Effector CD8-positive, alpha-beta T cell (primary cell): Measurements from ENCODE around the gene TSHB.
A peak's percentile ranks its signal among the peaks of the same experiment; 100 is the strongest.
"Not testable (repeated sequence)": the region's sequence is repeated elsewhere in the genome, so short reads cannot be mapped to it uniquely, and the experiment has no call there.

Experiments used
- DNase-seq: peaks from one replicate; lab custom pipeline; 2025; lab: John Stamatoyannopoulos, UW
- total RNA-seq, 4 experiments: gene quantifications; one replicate each; lab custom pipeline; 2026; lab: John Stamatoyannopoulos, UW

The TSHB gene
- 0 reads per million in 4 experiments for total RNA-seq

- DNase-seq: no peak
Observed at GRCh38 chr1:115029526-115029925, at the start of gene TSHB. Gene TSHB, plus strand, starts transcription at chr1:115029826. Its CDS starts 3,537 bp downstream, at chr1:115033363.

GRCh38 chr1:114982251-114982650 lies 47.4 kb upstream of the TSHB start:
- no peak for DNase-seq

GRCh38 chr1:114986286-114986685 lies 43.3 kb upstream of the TSHB start:
- no peak for DNase-seq

- DNase-seq: no peak
Observed at GRCh38 chr1:114988095-114988494, 41.5 kb upstream of the TSHB start.

- DNase-seq: no peak
Observed at GRCh38 chr1:114997510-114998289, 31.9 kb upstream of the TSHB start.

- no peak for DNase-seq
Observed at GRCh38 chr1:115006191-115006590, 23.4 kb upstream of the TSHB start.

GRCh38 chr1:115012006-115012405 lies 17.6 kb upstream of the TSHB start:
- no peak for DNase-seq

GRCh38 chr1:115012434-115012833 lies 17.2 kb upstream of the TSHB start:
- DNase-seq: no peak

GRCh38 chr1:115013792-115014191 lies 15.8 kb upstream of the TSHB start:
- no peak for DNase-seq

GRCh38 chr1:115019549-115019948 lies 10.1 kb upstream of the TSHB start:
- DNase-seq: not testable (repeated sequence)

GRCh38 chr1:115021145-115021544 lies 8.5 kb upstream of the TSHB start:
- no peak for DNase-seq

- DNase-seq: no peak
Observed at GRCh38 chr1:115023593-115023992, 6.0 kb upstream of the TSHB start.

GRCh38 chr1:115031595-115031994 lies 2.0 kb downstream of the TSHB start:
- DNase-seq: no peak

GRCh38 chr1:115035652-115036051 lies 6.0 kb downstream of the TSHB start:
- DNase-seq: no peak

GRCh38 chr1:115036814-115037507 lies 7.3 kb downstream of the TSHB start:
- no peak for DNase-seq

- DNase-seq: no peak
Observed at GRCh38 chr1:115040501-115040900, 10.9 kb downstream of the TSHB start.

GRCh38 chr1:115041654-115042053 lies 12.0 kb downstream of the TSHB start:
- no peak for DNase-seq

GRCh38 chr1:115046751-115047150 lies 17.1 kb downstream of the TSHB start:
- DNase-seq: no peak

GRCh38 chr1:115051850-115052249 lies 22.2 kb downstream of the TSHB start:
- DNase-seq: no peak

- DNase-seq: peak; percentile 29
Observed at GRCh38 chr1:115052454-115053083, 22.9 kb downstream of the TSHB start.

GRCh38 chr1:115056395-115056798 lies 26.8 kb downstream of the TSHB start:
- DNase-seq: no peak

- DNase-seq: no peak
Observed at GRCh38 chr1:115057661-115058254, 28.1 kb downstream of the TSHB start.
